Measurements from ENCODE around the gene MIS12.

MIS12 gene

DNA sequence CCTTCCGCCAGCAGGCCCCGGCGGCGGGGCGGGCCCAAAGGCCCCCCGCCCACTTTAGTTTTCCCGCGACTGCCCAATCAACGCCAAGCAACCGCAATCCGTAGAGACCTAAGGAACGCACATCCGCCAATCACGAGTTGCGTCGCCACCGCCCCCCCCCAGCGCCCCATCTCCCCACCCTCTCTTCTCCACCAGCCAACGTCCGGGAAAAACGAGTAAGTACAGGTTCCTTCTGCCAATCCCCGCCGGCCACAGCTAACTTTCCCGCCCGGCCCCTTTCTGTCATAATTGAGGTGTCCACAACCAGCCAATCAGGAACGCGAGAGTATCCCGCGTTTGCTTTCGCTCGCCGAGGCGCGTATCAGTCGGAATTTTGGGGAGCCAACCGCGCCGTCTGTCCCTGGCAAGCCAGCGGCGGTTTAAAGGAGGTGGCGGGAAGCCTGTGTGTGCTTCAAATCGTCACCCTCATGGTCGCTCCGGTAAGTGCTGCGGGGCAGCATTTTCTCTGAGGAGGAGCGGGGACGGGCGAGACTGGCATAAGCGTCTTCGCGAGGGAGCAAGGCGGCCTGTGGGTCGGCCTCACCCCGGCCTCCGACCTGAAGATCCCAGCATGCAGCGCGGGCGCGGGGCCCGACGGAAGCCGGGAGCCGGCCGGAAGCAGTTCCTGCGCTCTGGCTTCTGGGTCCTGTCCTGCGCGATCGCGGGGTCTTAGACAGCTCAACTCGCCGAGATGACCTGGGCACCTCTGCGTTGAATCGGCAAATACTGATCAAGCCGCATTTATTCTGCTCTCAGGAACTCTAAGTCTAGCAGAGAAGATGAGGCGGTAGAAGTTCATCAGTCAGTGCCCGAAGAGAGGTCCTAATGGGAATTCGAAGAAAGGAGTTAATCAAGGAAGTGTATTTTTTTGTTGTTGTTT lies at the start of gene MIS12:
Gene MIS12 (plus strand): TSS at position 361 of the 919 bp plus-strand sequence. CDS start 2,297 bp downstream, outside the sequence.
- intact Hi-C loops (cut with DNase I; ENCODE audit: low total_unique reads): loop anchor here (5.0 kb wide), 1 partner anchor 64 kb away; the partner anchor contains the start of gene RPAIN
- Histone ChIP-seq H3K27me3 (no peaks in the 10 kb centered on the region), H3K36me3 (peaks cover 30 to 52% (median 39%) of the 10 kb centered on the region in 3 donors), H3K27ac (peak within 1 kb of the TSS; percentile 95 to 98), H3K4me3 (peak within 1 kb of the TSS; percentile 78 to 95), H3K4me1 (peaks cover 0 to 31% (median 28%) of the 10 kb centered on the region in 4 donors), H3K9me3 (no peaks in the 10 kb centered on the region)
- peak; percentile 99 for DNase-seq
- TF ChIP-seq CTCF (IDR thresholded peaks at IDR 0.05): no peak

GRCh38 chr17:5437721-5438317 lies 48.5 kb upstream of the MIS12 start:
- no peak for TF ChIP-seq CTCF (IDR thresholded peaks at IDR 0.05)
- H3K9me3 ChIP-seq: no peaks in the 10 kb centered on the region
- H3K4me1 ChIP-seq: peaks cover 0 to 24% (median 18%) of the 10 kb centered on the region in 4 donors
- intact Hi-C loops (cut with DNase I; ENCODE audit: low total_unique reads): no loop called here
- DNase-seq: no peak
- no peaks in the 10 kb centered on the region for H3K27me3 ChIP-seq
- H3K4me3 ChIP-seq: peak overlapping the region; percentile 69 to 72
- peaks cover 24 to 42% (median 36%) of the 10 kb centered on the region in 3 donors for H3K36me3 ChIP-seq
- H3K27ac ChIP-seq: peak overlapping the region; percentile 77

GRCh38 chr17:5438716-5439445 lies 47.5 kb upstream of the MIS12 start, which contains the start of gene C1QBP:
TSS of gene C1QBP (minus strand) at chr17:5439155. CDS start at chr17:5439073, 82 bp downstream.
- Histone ChIP-seq H3K4me1 (peaks cover 0 to 24% (median 18%) of the 10 kb centered on the region in 4 donors), H3K27me3 (no peaks in the 10 kb centered on the region), H3K4me3 (peak within 1 kb of the TSS; percentile 69 to 72), H3K9me3 (no peaks in the 10 kb centered on the region), H3K27ac (peak within 1 kb of the TSS; percentile 77), H3K36me3 (peaks cover 19 to 42% (median 33%) of the 10 kb centered on the region in 3 donors)
- TF ChIP-seq CTCF (IDR thresholded peaks at IDR 0.05): peak; percentile 99 to 100
- intact Hi-C loops (cut with DNase I; ENCODE audit: low total_unique reads): no loop called here
- DNase-seq: peak; percentile 84 to 95

DNA sequence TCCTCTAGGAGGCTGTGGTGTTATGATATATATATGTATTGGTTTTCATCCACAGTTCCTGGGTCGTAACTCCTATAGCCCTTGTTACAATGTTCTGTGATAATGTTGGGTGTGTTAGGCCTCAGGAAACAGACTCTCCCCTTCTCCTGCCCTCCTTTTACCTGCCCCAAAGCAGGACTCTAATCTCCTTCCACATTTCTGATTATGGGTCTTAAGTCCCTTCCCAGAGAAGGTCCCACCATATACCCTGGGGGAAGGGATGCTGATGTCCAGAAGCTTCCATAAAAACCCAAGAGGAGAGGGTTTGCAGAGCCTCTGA lies 47.0 kb upstream of the MIS12 start:
- peak overlapping the region; percentile 69 to 72 for H3K4me3 ChIP-seq
- no peak for DNase-seq
- H3K27ac ChIP-seq: peak overlapping the region; percentile 77
- no peaks in the 10 kb centered on the region for H3K27me3 ChIP-seq
- peaks cover 18 to 42% (median 33%) of the 10 kb centered on the region in 3 donors for H3K36me3 ChIP-seq
- H3K9me3 ChIP-seq: no peaks in the 10 kb centered on the region
- intact Hi-C loops (cut with DNase I; ENCODE audit: low total_unique reads): no loop called here
- H3K4me1 ChIP-seq: peaks cover 0 to 24% (median 18%) of the 10 kb centered on the region in 4 donors
- no peak for TF ChIP-seq CTCF (IDR thresholded peaks at IDR 0.05)

DNA sequence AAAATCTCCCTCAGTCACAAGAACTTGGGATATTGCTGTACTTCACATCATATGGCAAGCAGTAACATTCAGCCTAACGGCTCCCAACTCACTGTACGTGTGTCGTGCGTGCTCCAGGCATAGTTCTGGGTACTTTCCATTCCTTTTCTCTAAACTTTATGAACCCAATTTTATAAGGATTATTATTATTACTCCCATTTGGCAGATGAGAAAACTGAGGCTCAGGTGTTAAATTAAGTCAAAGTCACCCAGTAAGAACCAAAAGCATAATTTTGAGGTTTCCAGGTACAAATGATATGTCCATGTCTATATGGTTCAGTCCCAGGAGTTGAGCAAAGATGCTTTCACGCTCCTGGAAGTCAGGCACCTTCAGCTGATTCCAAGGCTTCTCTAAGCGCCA lies 42.6 kb upstream of the MIS12 start:
- Histone ChIP-seq H3K27ac (no peak overlapping the region), H3K36me3 (peaks cover 48 to 62% (median 50%) of the 10 kb centered on the region in 3 donors), H3K9me3 (no peaks in the 10 kb centered on the region), H3K27me3 (no peaks in the 10 kb centered on the region), H3K4me1 (peaks cover 0 to 7% (median 6%) of the 10 kb centered on the region in 4 donors), H3K4me3 (no peak overlapping the region)
- TF ChIP-seq CTCF (IDR thresholded peaks at IDR 0.05): no peak
- no peak for DNase-seq
- intact Hi-C loops (cut with DNase I; ENCODE audit: low total_unique reads): loop anchor here (5.0 kb wide), 1 partner anchor 196 kb away; no protein-coding TSS in a partner anchor

All from tibial artery (tissue), 4 donors.